K562 (cell line): ENCODE results near the gene RDH8. TPM values are rescaled to one million over a fixed set of nuclear protein-coding genes. Genes with fewer than 3 reads are reported as not detected.

Experiments
- CTBP1 ChIP-seq: fragments of 450-650 bp; IDR thresholded peaks from 2 replicates; pipeline ENCODE4 v1.6.1; 2016; ENCODE audit warnings: borderline replicate concordance
- GTF2F1 ChIP-seq: IDR thresholded peaks from 2 replicates; pipeline ENCODE4 v1.6.1; 2011; ENCODE audit warnings: low read depth, low read length, improper control_type of control experiment
- IFI16 ChIP-seq: fragments of 250-450 bp; sonication (Bioruptor Pico); IDR thresholded peaks from 2 replicates; pipeline ENCODE4 v2.1.2; 2022; ENCODE audit warnings: mild to moderate bottlenecking, inconsistent platforms
- MBD2 ChIP-seq: sonication (generic); IDR thresholded peaks from 2 replicates; pipeline ENCODE4 v1.6.1; 2016; ENCODE audit warnings: low read depth, borderline replicate concordance
- NCOA2 ChIP-seq, 2 experiments: fragments of 450-650 bp; IDR thresholded peaks; 2 replicates each; pipeline ENCODE4 v1.6.1; 2018; ENCODE audit warnings: mild to moderate bottlenecking in 2 of 2, moderate library complexity in 1 of 2; ENCODE audit not compliant: partially characterized antibody in 2 of 2
- NCOR1 ChIP-seq: fragments of 450-650 bp; IDR thresholded peaks from 2 replicates; pipeline ENCODE4 v1.6.1; 2016; ENCODE audit warnings: mild to moderate bottlenecking, moderate library complexity
- PRPF4 ChIP-seq: fragments of 200-400 bp; formaldehyde crosslinking; IDR thresholded peaks from one replicate; pipeline ENCODE4 v1.6.1; 2017; ENCODE audit warnings: low read length, low read depth, mild to moderate bottlenecking; ENCODE audit not compliant: insufficient read depth, poor library complexity, severe bottlenecking
- TRIM25 ChIP-seq: fragments of 450-650 bp; IDR thresholded peaks from 2 replicates; pipeline ENCODE4 v1.7.0; 2016; ENCODE audit warnings: borderline replicate concordance
- ZNF277 ChIP-seq: fragments of 250-450 bp; sonication (Bioruptor Pico); IDR thresholded peaks from 2 replicates; pipeline ENCODE4 v1.8.0; 2022; ENCODE audit warnings: inconsistent platforms, mild to moderate bottlenecking, moderate library complexity, borderline replicate concordance
- polyA plus RNA-seq, 8 experiments: library from polyadenylated mRNA; depleted of rRNA in 4 of 8; stranded (reverse) in 5 of 8; unstranded in 3 of 8; fragments of >200 nt; fragmentation: Nextera tagmentation in 2 of 8; fragmentation: Illumina TruSeq in 1 of 8; extraction: Ambion mirVana in 2 of 8; extraction: Trizol in 1 of 8; gene quantifications; 2 replicates each; pipeline versions ENCODE4 v1.2.1 to v1.2.3, GENCODE V29; 2011 to 2014; ENCODE audit warnings: inconsistent platforms in 1 of 8, missing spikeins in 1 of 8
- total RNA-seq, 7 experiments: library from RNA; depleted of rRNA in 6 of 7; stranded (reverse); fragments of >200 nt in 6 of 7; fragmentation: Illumina TruSeq in 2 of 7; extraction: Trizol in 2 of 7; gene quantifications; 2 replicates each; pipeline versions ENCODE4 v1.2.1 to v1.2.3, GENCODE V29; 2011 to 2021; ENCODE audit warnings: low replicate concordance in 1 of 7
- TF ChIP-seq, protein P1 (sequence below), 2 experiments: fragments of 200-800 bp in 1 of 2; sonication (Bioruptor generic) in 1 of 2; sonication (generic) in 1 of 2; formaldehyde crosslinking in 1 of 2; IDR thresholded peaks in 1 of 2; conservative IDR thresholded peaks in 1 of 2; 2 replicates each; pipeline versions ENCODE4 v1.5.0 to v1.6.1; 2016 to 2020; ENCODE audit warnings: missing compliant biosample characterization in 1 of 2, missing genetic modification characterization in 1 of 2, missing genetic modification reagents in 1 of 2

The RDH8 gene
- total and polyA plus RNA-seq, 9 of the 15 experiments (the other 6 are each of a cell fraction or from before 2014, with no cell fraction given): not detected

DNA sequence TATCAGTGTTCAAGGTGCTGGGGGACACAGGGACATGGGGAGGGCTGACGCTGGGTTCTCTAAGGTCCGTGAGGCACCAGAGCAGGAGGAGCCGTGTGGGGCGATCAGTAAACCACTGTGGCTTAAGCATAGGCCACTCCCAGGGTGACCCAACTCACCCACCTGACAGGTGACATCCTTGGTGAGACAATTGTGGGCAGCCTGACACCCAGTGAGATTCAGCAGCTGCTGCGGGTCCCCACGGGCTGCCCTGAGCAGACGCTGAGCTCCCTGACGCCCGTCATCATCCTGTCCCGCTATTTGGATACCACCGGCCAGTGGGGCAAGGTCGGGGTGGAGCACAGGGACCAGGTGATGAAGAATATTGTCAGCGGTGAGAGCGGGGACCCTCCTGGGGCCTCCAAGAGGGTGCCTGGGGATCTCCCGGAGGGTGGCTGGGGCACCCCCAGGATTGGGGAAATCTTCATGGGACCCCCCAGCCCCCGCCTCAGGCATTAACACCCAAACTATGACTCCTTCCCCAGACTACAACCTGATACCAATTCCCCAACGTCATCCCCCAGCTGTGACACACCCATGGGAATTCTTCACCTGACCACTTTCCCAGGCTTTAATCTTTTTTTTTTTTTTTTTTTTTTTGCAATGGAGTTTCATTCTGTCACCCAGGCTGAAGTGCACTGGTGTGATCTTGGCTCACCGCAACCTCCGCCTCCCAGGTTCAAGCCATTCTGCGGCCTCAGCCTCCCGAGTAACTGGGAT is 39.5 kb downstream of the RDH8 start (continued):
- TF ChIP-seq TRIM25: no peak
- TF ChIP-seq MBD2: no peak
- TF ChIP-seq ZNF277 (CRISPR knock-in tag): no peak
- no peak for TF ChIP-seq NCOR1
- no peak for TF ChIP-seq GTF2F1
- TF ChIP-seq NCOA2 (IDR thresholded peaks at IDR 0.05; ENCODE audit: partially characterized antibody in 2 of 2): no peak
- TF ChIP-seq CTBP1: no peak
- TF ChIP-seq, protein P1, sequence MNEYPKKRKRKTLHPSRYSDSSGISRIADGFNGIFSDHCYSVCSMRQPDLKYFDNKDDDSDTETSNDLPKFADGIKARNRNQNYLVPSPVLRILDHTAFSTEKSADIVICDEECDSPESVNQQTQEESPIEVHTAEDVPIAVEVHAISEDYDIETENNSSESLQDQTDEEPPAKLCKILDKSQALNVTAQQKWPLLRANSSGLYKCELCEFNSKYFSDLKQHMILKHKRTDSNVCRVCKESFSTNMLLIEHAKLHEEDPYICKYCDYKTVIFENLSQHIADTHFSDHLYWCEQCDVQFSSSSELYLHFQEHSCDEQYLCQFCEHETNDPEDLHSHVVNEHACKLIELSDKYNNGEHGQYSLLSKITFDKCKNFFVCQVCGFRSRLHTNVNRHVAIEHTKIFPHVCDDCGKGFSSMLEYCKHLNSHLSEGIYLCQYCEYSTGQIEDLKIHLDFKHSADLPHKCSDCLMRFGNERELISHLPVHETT (CRISPR knock-in tag; conservative IDR thresholded peaks at IDR 0.05 in 1 of 2, IDR thresholded peaks at IDR 0.05 in 1 of 2): no peak
- TF ChIP-seq PRPF4: no peak
- no peak for TF ChIP-seq IFI16 (CRISPR knock-in tag)
- TF ChIP-seq, all 486 proteins: peak for 0
